Activated naive CD8-positive, alpha-beta T cell treated with anti-CD3 and anti-CD28 coated beads, Interleukin-2, amount 50 U/mL, for 24 hours (primary cell): ENCODE results near the gene SDHAF1.
"Not testable (repeated sequence)": the region's sequence is repeated elsewhere in the genome, so short reads cannot be mapped to it uniquely, and the experiment has no call there.

Source experiments
- ATAC-seq: fragments of 150-1000 bp; cut with Tn5 transposase; one replicate; pipeline ENCODE4 v1.10.0; 2021
- DNase-seq: peaks from one replicate; pipeline ENCODE4 v3.0.0; 2021
- H3K27ac Mint-ChIP-seq: one replicate; pipeline ENCODE4 v1.8.0; 2021; ENCODE audit warnings: mild to moderate bottlenecking, mixed read lengths
- H3K27me3 Mint-ChIP-seq: one replicate; pipeline ENCODE4 v1.8.0; 2021; ENCODE audit warnings: mixed read lengths
- H3K36me3 Mint-ChIP-seq: one replicate; pipeline ENCODE4 v1.8.0; 2021; ENCODE audit warnings: low read depth, mixed read lengths
- H3K4me1 Mint-ChIP-seq: one replicate; pipeline ENCODE4 v1.8.0; 2021; ENCODE audit warnings: mixed read lengths
- H3K4me3 Mint-ChIP-seq: one replicate; pipeline ENCODE4 v1.8.0; 2021; ENCODE audit warnings: mild to moderate bottlenecking, moderate library complexity, mixed read lengths
- H3K9me3 Mint-ChIP-seq: one replicate; pipeline ENCODE4 v1.8.0; 2021; ENCODE audit warnings: mixed read lengths

SDHAF1 gene

GRCh38 chr19:36025541-36025940 is 30.6 kb downstream of the SDHAF1 start:
- Mint-ChIP-seq H3K27me3 (no peaks in the 10 kb centered on the region), H3K4me1 (no peaks in the 10 kb centered on the region), H3K4me3 (no peak overlapping the region), H3K36me3 (peaks cover 27% of the 10 kb centered on the region), H3K27ac (no peak overlapping the region), H3K9me3 (no peaks in the 10 kb centered on the region)
- ATAC-seq (no peak), DNase-seq (no peak)

- Mint-ChIP-seq H3K9me3 (no peaks in the 10 kb centered on the region), H3K36me3 (peaks cover 25% of the 10 kb centered on the region), H3K27ac (no peak overlapping the region), H3K4me1 (no peaks in the 10 kb centered on the region), H3K4me3 (no peak overlapping the region), H3K27me3 (no peaks in the 10 kb centered on the region)
- no peak for DNase-seq
- ATAC-seq: no peak
Measured at GRCh38 chr19:36026091-36026876, 31.3 kb downstream of the SDHAF1 start.

DNA sequence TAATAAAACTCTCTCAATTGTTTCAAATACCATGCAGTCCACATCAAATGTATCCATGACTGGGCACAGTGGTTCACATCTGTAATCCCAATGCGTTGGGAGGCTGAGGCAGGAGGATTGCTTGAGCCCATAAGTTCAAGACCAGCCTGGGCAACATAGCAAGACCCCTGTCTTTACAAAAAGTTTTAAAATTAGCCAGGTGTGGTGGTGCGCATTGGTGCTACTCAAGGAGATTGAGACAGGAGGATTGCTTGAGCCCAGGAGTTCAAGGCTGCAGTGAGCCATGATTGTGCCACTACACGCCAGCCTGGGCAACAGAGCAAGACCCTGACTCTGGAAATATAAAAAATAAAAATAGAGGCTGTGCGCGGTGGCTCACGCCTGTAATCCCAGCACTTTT is 32.7 kb downstream of the SDHAF1 start:
- ATAC-seq: no peak
- peaks cover 25% of the 10 kb centered on the region for H3K36me3 Mint-ChIP-seq
- H3K27me3 Mint-ChIP-seq: no peaks in the 10 kb centered on the region
- no peak overlapping the region for H3K27ac Mint-ChIP-seq
- no peak overlapping the region for H3K4me3 Mint-ChIP-seq
- H3K4me1 Mint-ChIP-seq: peaks cover 3% of the 10 kb centered on the region
- H3K9me3 Mint-ChIP-seq: no peaks in the 10 kb centered on the region
- DNase-seq: no peak

- Mint-ChIP-seq H3K4me1 (peaks cover 5% of the 10 kb centered on the region), H3K27me3 (no peaks in the 10 kb centered on the region), H3K36me3 (peaks cover 20% of the 10 kb centered on the region), H3K27ac (no peak overlapping the region), H3K9me3 (no peaks in the 10 kb centered on the region), H3K4me3 (no peak overlapping the region)
- DNase-seq (no peak), ATAC-seq (no peak)
Measured at GRCh38 chr19:36028313-36029041, 33.5 kb downstream of the SDHAF1 start.

- H3K27ac Mint-ChIP-seq: no peak overlapping the region
- H3K4me3 Mint-ChIP-seq: no peak overlapping the region
- peaks cover 22% of the 10 kb centered on the region for H3K36me3 Mint-ChIP-seq
- no peaks in the 10 kb centered on the region for H3K27me3 Mint-ChIP-seq
- no peaks in the 10 kb centered on the region for H3K9me3 Mint-ChIP-seq
- no peak for ATAC-seq
- no peak for DNase-seq
- H3K4me1 Mint-ChIP-seq: peaks cover 8% of the 10 kb centered on the region
Measured at GRCh38 chr19:36030264-36031148, 35.5 kb downstream of the SDHAF1 start.

DNA sequence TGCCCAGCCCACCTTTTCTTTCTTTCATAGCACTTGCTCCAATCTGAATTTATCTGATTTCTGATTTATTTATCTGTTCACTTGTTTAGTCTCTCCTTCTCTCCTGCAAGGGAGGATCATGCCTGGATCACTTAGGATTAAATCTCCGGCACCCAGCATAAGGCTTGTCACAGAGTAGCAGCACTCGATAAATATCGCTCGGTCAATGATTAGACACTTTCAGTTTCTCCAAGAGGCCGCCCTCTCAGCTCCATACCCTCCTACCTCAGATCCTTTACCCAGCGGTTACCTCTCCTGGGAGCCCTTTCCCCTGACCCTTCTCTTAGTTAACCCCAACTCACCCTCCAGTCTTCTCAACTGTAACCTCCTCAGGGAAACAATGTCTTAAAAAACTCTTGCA is 36.3 kb downstream of the SDHAF1 start:
- Mint-ChIP-seq H3K4me3 (no peak overlapping the region), H3K27ac (no peak overlapping the region), H3K27me3 (no peaks in the 10 kb centered on the region), H3K9me3 (no peaks in the 10 kb centered on the region), H3K4me1 (peaks cover 14% of the 10 kb centered on the region), H3K36me3 (peaks cover 22% of the 10 kb centered on the region)
- no peak for DNase-seq
- ATAC-seq: no peak

- H3K9me3 Mint-ChIP-seq: no peaks in the 10 kb centered on the region
- ATAC-seq: no peak
- peaks cover 22% of the 10 kb centered on the region for H3K36me3 Mint-ChIP-seq
- H3K27ac Mint-ChIP-seq: no peak within 1 kb of the TSS
- H3K4me3 Mint-ChIP-seq: peak within 1 kb of the TSS; percentile 21
- peak; percentile 46 for DNase-seq
- no peaks in the 10 kb centered on the region for H3K27me3 Mint-ChIP-seq
- peaks cover 15% of the 10 kb centered on the region for H3K4me1 Mint-ChIP-seq
Measured at GRCh38 chr19:36032251-36033104, 37.5 kb downstream of the SDHAF1 start, which contains the start of gene CLIP3. Gene CLIP3 (minus strand): TSS chr19:36032873. CDS start chr19:36032357, 516 bp downstream.

GRCh38 chr19:36040495-36040894 is 45.5 kb downstream of the SDHAF1 start:
- DNase-seq: no peak
- Mint-ChIP-seq H3K4me3 (no peak overlapping the region), H3K9me3 (no peaks in the 10 kb centered on the region), H3K27me3 (no peaks in the 10 kb centered on the region), H3K4me1 (peaks cover 7% of the 10 kb centered on the region), H3K27ac (no peak overlapping the region), H3K36me3 (no peaks in the 10 kb centered on the region)
- ATAC-seq: no peak

- ATAC-seq, DNase-seq, H3K27me3 Mint-ChIP-seq, H3K4me3 Mint-ChIP-seq, H3K9me3 Mint-ChIP-seq, H3K27ac Mint-ChIP-seq, H3K4me1 Mint-ChIP-seq, H3K36me3 Mint-ChIP-seq: not testable (repeated sequence)
Measured at GRCh38 chr19:36041092-36041491, 46.1 kb downstream of the SDHAF1 start.

DNA sequence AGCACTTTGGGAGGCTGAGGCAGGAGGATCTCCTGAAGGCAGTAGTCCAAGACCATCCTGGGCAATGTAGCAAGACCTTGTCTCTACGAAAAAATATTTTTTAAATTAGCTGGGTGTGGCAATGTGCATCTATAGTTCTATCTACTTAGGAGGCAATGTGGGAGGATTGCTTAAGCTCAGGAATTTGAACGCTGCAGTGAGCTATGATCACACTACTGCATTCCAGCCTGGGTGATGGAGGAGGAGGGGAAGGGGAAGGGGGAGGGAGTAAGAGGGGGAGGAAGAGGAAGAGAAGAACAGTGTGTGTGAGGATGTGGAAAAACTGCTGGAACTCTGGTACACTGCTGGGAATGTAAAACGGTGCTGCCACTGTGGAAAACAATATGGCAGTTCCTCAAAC is 46.8 kb downstream of the SDHAF1 start:
- Mint-ChIP-seq H3K9me3 (no peaks in the 10 kb centered on the region), H3K27ac (no peak overlapping the region), H3K27me3 (no peaks in the 10 kb centered on the region), H3K4me1 (no peaks in the 10 kb centered on the region), H3K36me3 (peaks cover 4% of the 10 kb centered on the region), H3K4me3 (no peak overlapping the region)
- ATAC-seq: no peak
- DNase-seq: no peak

DNA sequence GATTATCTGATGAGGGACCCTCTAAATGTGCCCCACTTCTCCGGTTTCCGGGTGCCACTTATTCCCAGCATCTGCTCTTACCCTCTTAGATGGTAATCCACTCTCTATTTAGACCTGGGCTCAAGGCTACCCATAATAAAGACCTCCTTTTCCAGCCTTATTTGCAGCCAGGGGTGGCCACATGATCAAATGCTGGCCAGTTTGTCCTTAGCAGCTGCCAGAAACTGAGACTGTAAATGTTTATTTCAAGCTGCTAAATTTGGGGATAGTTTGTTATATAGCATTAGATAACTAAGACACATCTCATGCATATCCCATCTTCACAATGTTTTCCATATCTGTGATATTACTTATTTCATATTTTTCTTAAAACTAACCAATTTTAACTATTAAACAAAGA is 49.0 kb downstream of the SDHAF1 start:
- Mint-ChIP-seq H3K36me3 (peaks cover 4% of the 10 kb centered on the region), H3K27ac (no peak overlapping the region), H3K4me1 (no peaks in the 10 kb centered on the region), H3K27me3 (no peaks in the 10 kb centered on the region), H3K9me3 (no peaks in the 10 kb centered on the region), H3K4me3 (no peak overlapping the region)
- DNase-seq (no peak), ATAC-seq (no peak)
